Aorta (tissue), 5 donors: Measurements from ENCODE around the gene SH3RF3. TPM values are rescaled to one million over a fixed set of nuclear protein-coding genes. Genes with fewer than 3 reads are reported as not detected.

Experiments
- ATAC-seq: fragments of 200-7000 bp; cut with Tn5 transposase; one replicate; pipeline ENCODE4 v1.9.1; 2022; ENCODE audit warnings: moderate library complexity; ENCODE audit not compliant: low FRiP score
- DNase-seq, 2 donors: peaks; one replicate each; pipeline ENCODE4 v3.0.0-alpha.2; 2020
- H3K27ac ChIP-seq, 2 donors: one replicate each; pipeline ENCODE4 v1.5.1; 2013; ENCODE audit warnings: low read length in 2 of 2, mild to moderate bottlenecking in 2 of 2, moderate library complexity in 2 of 2, control low read depth in 1 of 2, inconsistent platforms in 1 of 2, low read depth in 1 of 2
- H3K27me3 ChIP-seq, 2 donors: one replicate each; pipeline ENCODE4 v1.6.1; 2013; ENCODE audit warnings: control low read depth in 1 of 2, low read length in 1 of 2, mild to moderate bottlenecking in 1 of 2, moderate library complexity in 1 of 2; ENCODE audit not compliant: insufficient read depth in 2 of 2, control insufficient read depth in 1 of 2
- H3K36me3 ChIP-seq, 2 donors: one replicate each; pipeline ENCODE4 v1.6.1; 2013; ENCODE audit warnings: control low read depth in 1 of 2, low read length in 1 of 2, mild to moderate bottlenecking in 1 of 2; ENCODE audit not compliant: insufficient read depth in 2 of 2, control insufficient read depth in 1 of 2
- H3K4me1 ChIP-seq, 2 donors: one replicate each; pipeline ENCODE4 v1.6.1; 2013; ENCODE audit warnings: low read length in 2 of 2, control low read depth in 1 of 2, mild to moderate bottlenecking in 1 of 2, moderate library complexity in 1 of 2; ENCODE audit not compliant: insufficient read depth in 2 of 2, control insufficient read depth in 1 of 2
- H3K4me3 ChIP-seq, 2 donors: one replicate each; pipeline ENCODE4 v1.5.1; 2013; ENCODE audit warnings: low read length in 2 of 2, control low read depth in 1 of 2, mild to moderate bottlenecking in 1 of 2
- H3K9me3 ChIP-seq: one replicate; pipeline ENCODE4 v1.6.1; 2013; ENCODE audit warnings: mild to moderate bottlenecking, low read length; ENCODE audit not compliant: control insufficient read depth
- WGBS, 2 donors: extraction: QIAGEN DNeasy Blood & Tissue Kit; methylation state at CpG; one replicate each; pipeline ENCODE4 v1.1.7; 2013; 5-methylcytosine and 5-hydroxymethylcytosine counted together
- intact Hi-C, 2 donors: fragments of 100-400 bp; cut with DNase I; formaldehyde crosslinking; loops; one replicate each; pipeline versions ENCODE4 v1.14.2 to v1.15.0; 2022
- polyA plus RNA-seq, 2 donors: library from polyadenylated mRNA; stranded (reverse); fragments of 200-250 nt; gene quantifications; one replicate each; pipeline ENCODE4 v1.2.3, GENCODE V29; 2013
- total RNA-seq, 2 donors: library from RNA; stranded (reverse); fragmentation: NEBNext Ultra II Directional; extraction: Animal tissue kit (Norgen Biotek cat#: 25700); gene quantifications; one replicate each; pipeline ENCODE4 v1.2.1, GENCODE V29; 2021
- donor health status: healthy with polysubstance abuse.
- donor health status: Bipolar disorder and iron deficiency.
- donor health status: DM: no; HTN: no; CAD: no.
- donor health status: DM: no; HTN: no; CAD: no.
- donor health status: DM: yes; HTN: yes; CAD: no.

SH3RF3 gene
- total and polyA plus RNA-seq, 4 donors: 3.1 to 24.4 (median 18.0) TPM

GRCh38 chr2:109497911-109498870 lies 369.2 kb downstream of the SH3RF3 start:
- WGBS, 2 donors: 70 to 73% methylated on average over 19 of the region's 19 CpGs
- H3K4me1 ChIP-seq: no peaks in the 10 kb centered on the region
- no peaks in the 10 kb centered on the region for H3K9me3 ChIP-seq
- H3K27me3 ChIP-seq: no peaks in the 10 kb centered on the region
- H3K36me3 ChIP-seq: no peaks in the 10 kb centered on the region
- no peak for DNase-seq
- ATAC-seq: no peak
- no peak overlapping the region for H3K27ac ChIP-seq
- intact Hi-C loops: loop anchor here in 1 of 2 donors (5.0 kb wide), 1 partner anchor 371 kb away; the partner anchor contains the start of gene SH3RF3
- no peak overlapping the region for H3K4me3 ChIP-seq

- Histone ChIP-seq H3K4me3 (no peak overlapping the region), H3K9me3 (no peaks in the 10 kb centered on the region), H3K36me3 (no peaks in the 10 kb centered on the region), H3K27ac (no peak overlapping the region), H3K27me3 (no peaks in the 10 kb centered on the region), H3K4me1 (no peaks in the 10 kb centered on the region)
- ATAC-seq (no peak), DNase-seq (no peak)
- WGBS, 2 donors: 84 to 90% methylated on average over 15 of the region's 15 CpGs
- intact Hi-C loops: loop anchor here in 1 of 2 donors (5.0 kb wide), 1 partner anchor 372 kb away; the partner anchor contains the start of gene SH3RF3
Measured at GRCh38 chr2:109498906-109499305, 369.9 kb downstream of the SH3RF3 start.

GRCh38 chr2:109499566-109499965 lies 370.6 kb downstream of the SH3RF3 start:
- Histone ChIP-seq H3K36me3 (no peaks in the 10 kb centered on the region), H3K27me3 (no peaks in the 10 kb centered on the region), H3K4me3 (no peak overlapping the region), H3K9me3 (no peaks in the 10 kb centered on the region), H3K4me1 (no peaks in the 10 kb centered on the region), H3K27ac (no peak overlapping the region)
- DNase-seq (no peak), ATAC-seq (no peak)
- WGBS, 2 donors: 72 to 74% methylated on average over 5 of the region's 5 CpGs
- intact Hi-C loops: loop anchor here in 1 of 2 donors (5.0 kb wide), 1 partner anchor 372 kb away; the partner anchor contains the start of gene SH3RF3

- Histone ChIP-seq H3K4me1 (no peaks in the 10 kb centered on the region), H3K27me3 (no peaks in the 10 kb centered on the region), H3K36me3 (no peaks in the 10 kb centered on the region), H3K9me3 (peaks cover 1% of the 10 kb centered on the region), H3K27ac (no peak overlapping the region), H3K4me3 (no peak overlapping the region)
- DNase-seq: no peak
- WGBS, 2 donors: 88 to 92% methylated on average over 8 of the region's 8 CpGs
- ATAC-seq: no peak
- intact Hi-C loops: no loop called here
Measured at GRCh38 chr2:109500910-109501309, 371.9 kb downstream of the SH3RF3 start.

- Histone ChIP-seq H3K36me3 (no peaks in the 10 kb centered on the region), H3K27ac (no peak overlapping the region), H3K4me3 (no peak overlapping the region), H3K9me3 (peaks cover 1% of the 10 kb centered on the region), H3K27me3 (no peaks in the 10 kb centered on the region), H3K4me1 (no peaks in the 10 kb centered on the region)
- WGBS, 2 donors: 91 to 94% methylated on average over 21 of the region's 21 CpGs
- DNase-seq: no peak
- intact Hi-C loops: no loop called here
- no peak for ATAC-seq
Measured at GRCh38 chr2:109501461-109501860, 372.5 kb downstream of the SH3RF3 start.

GRCh38 chr2:109503191-109503590 lies 374.2 kb downstream of the SH3RF3 start:
- Histone ChIP-seq H3K9me3 (peaks cover 1% of the 10 kb centered on the region), H3K36me3 (no peaks in the 10 kb centered on the region), H3K27me3 (no peaks in the 10 kb centered on the region), H3K27ac (no peak overlapping the region), H3K4me3 (no peak overlapping the region), H3K4me1 (no peaks in the 10 kb centered on the region)
- 71 to 72% methylated on average over 5 of the region's 5 CpGs for WGBS, 2 donors
- no peak for ATAC-seq
- intact Hi-C loops: no loop called here
- no peak for DNase-seq

- H3K27me3 ChIP-seq: no peaks in the 10 kb centered on the region
- H3K9me3 ChIP-seq: peaks cover 1% of the 10 kb centered on the region
- DNase-seq (no peak), ATAC-seq (no peak)
- H3K36me3 ChIP-seq: no peaks in the 10 kb centered on the region
- H3K27ac ChIP-seq: no peak overlapping the region
- no peak overlapping the region for H3K4me3 ChIP-seq
- H3K4me1 ChIP-seq: no peaks in the 10 kb centered on the region
- intact Hi-C loops: no loop called here
- WGBS, 2 donors: 79% methylated on average over 7 of the region's 7 CpGs
Measured at GRCh38 chr2:109507217-109507616, 378.2 kb downstream of the SH3RF3 start.

- DNase-seq (no peak), ATAC-seq (no peak)
- H3K4me1 ChIP-seq: no peaks in the 10 kb centered on the region
- no peak overlapping the region for H3K4me3 ChIP-seq
- H3K9me3 ChIP-seq: peaks cover 1% of the 10 kb centered on the region
- no peak overlapping the region for H3K27ac ChIP-seq
- WGBS, 2 donors: 60 to 69% methylated on average over 6 of the region's 6 CpGs
- intact Hi-C loops: no loop called here
- no peaks in the 10 kb centered on the region for H3K27me3 ChIP-seq
- H3K36me3 ChIP-seq: no peaks in the 10 kb centered on the region
Measured at GRCh38 chr2:109507828-109508227, 378.8 kb downstream of the SH3RF3 start.

GRCh38 chr2:109508556-109508955 lies 379.6 kb downstream of the SH3RF3 start:
- Histone ChIP-seq H3K4me1 (no peaks in the 10 kb centered on the region), H3K27me3 (no peaks in the 10 kb centered on the region), H3K9me3 (peaks cover 1% of the 10 kb centered on the region), H3K36me3 (no peaks in the 10 kb centered on the region), H3K4me3 (no peak overlapping the region), H3K27ac (no peak overlapping the region)
- ATAC-seq (no peak), DNase-seq (no peak)
- intact Hi-C loops: no loop called here
- WGBS, 2 donors: 39 to 40% methylated on average over 8 of the region's 8 CpGs
